IMR-90 (cell line): ENCODE results near the gene BRD4. TPM values are rescaled to one million over a fixed set of nuclear protein-coding genes. Genes with fewer than 3 reads are reported as not detected.

ENCODE experiments used
- ATAC-seq: fragments of 200-7000 bp; cut with Tn5 transposase; 2 replicates; pipeline ENCODE4 v1.9.1; 2020; ENCODE audit warnings: low read depth, mild to moderate bottlenecking, moderate library complexity
- BruUV-seq: library from RNA; stranded (reverse); fragments of 400-500 nt; replicated peaks from 2 replicates; lab custom pipeline; 2021; lab: Mats Ljungman, UMichigan
- CTCF ChIA-PET: fragments of 300-600 bp; formaldehyde crosslinking; extraction: SDS; loops from one replicate; lab custom pipeline; 2021; ENCODE audit warnings: antibody characterized with exemption; lab: Yijun Ruan, JAX
- POLR2A ChIA-PET: fragments of 300-600 bp; sonication (Branson Sonifier 250); formaldehyde crosslinking; loops from one replicate; lab custom pipeline; 2022; ENCODE audit warnings: antibody characterized with exemption; ENCODE audit not compliant: unreplicated experiment; lab: Charles Lee
- DNase-seq: peaks from one replicate; pipeline ENCODE4 v3.0.0; 2013
- H2AFZ ChIP-seq: replicated peaks from 2 replicates; pipeline ENCODE3; 2013; ENCODE audit warnings: low read length, mild to moderate bottlenecking; ENCODE audit not compliant: poor library complexity
- H2AK5ac ChIP-seq: 2 replicates; pipeline ENCODE4 v1.6.1; 2013; ENCODE audit warnings: low read depth, low read length, inconsistent platforms
- H2AK9ac ChIP-seq: replicated peaks from 2 replicates; pipeline ENCODE3; 2013; ENCODE audit warnings: mild to moderate bottlenecking, low read depth, low read length, moderate library complexity; ENCODE audit not compliant: poor library complexity
- H2BK120ac ChIP-seq: 2 replicates; pipeline ENCODE4 v1.6.1; 2013; ENCODE audit warnings: low read depth, low read length, inconsistent platforms
- H2BK15ac ChIP-seq: 3 replicates; pipeline ENCODE4 v1.6.1; 2013; ENCODE audit warnings: low read depth, low read length, inconsistent platforms
- H2BK20ac ChIP-seq: 2 replicates; pipeline ENCODE4 v1.6.1; 2013; ENCODE audit warnings: low read depth, mild to moderate bottlenecking, inconsistent platforms, low read length, moderate library complexity
- H2BK5ac ChIP-seq: 2 replicates; pipeline ENCODE4 v1.6.1; 2013; ENCODE audit warnings: mild to moderate bottlenecking, low read depth, low read length, inconsistent platforms; ENCODE audit not compliant: poor library complexity, severe bottlenecking
- H3K14ac ChIP-seq: replicated peaks from 2 replicates; pipeline ENCODE4 v1.6.1; 2013; ENCODE audit warnings: low read depth, low read length, inconsistent platforms
- H3K18ac ChIP-seq: 2 replicates; pipeline ENCODE4 v1.6.1; 2013; ENCODE audit warnings: low read depth, low read length, control low read depth
- H3K23ac ChIP-seq: 2 replicates; pipeline ENCODE4 v1.6.1; 2013; ENCODE audit warnings: low read depth, low read length, inconsistent platforms
- H3K27ac ChIP-seq: 2 replicates; pipeline ENCODE4 v1.5.1; 2013; ENCODE audit warnings: mild to moderate bottlenecking, control low read depth, low read length; ENCODE audit not compliant: insufficient read depth
- H3K27me3 ChIP-seq: 2 replicates; pipeline ENCODE4 v1.6.1; 2013; ENCODE audit warnings: low read length; ENCODE audit not compliant: control insufficient read depth, insufficient read depth
- H3K36me3 ChIP-seq: 2 replicates; pipeline ENCODE4 v1.6.1; 2013; ENCODE audit warnings: low read length, mixed read lengths; ENCODE audit not compliant: control insufficient read depth, insufficient read depth
- H3K4ac ChIP-seq: 2 replicates; pipeline ENCODE4 v1.6.1; 2013; ENCODE audit warnings: low read depth, low read length, inconsistent platforms
- H3K4me1 ChIP-seq: 2 replicates; pipeline ENCODE4 v1.6.1; 2013; ENCODE audit warnings: low read length, mixed read lengths; ENCODE audit not compliant: control insufficient read depth, insufficient read depth
- H3K4me2 ChIP-seq: 2 replicates; pipeline ENCODE4 v1.6.1; 2013; ENCODE audit warnings: low read depth, mild to moderate bottlenecking, control low read depth, low read length, moderate library complexity
- H3K4me3 ChIP-seq: 2 replicates; pipeline ENCODE4 v1.5.1; 2013; ENCODE audit warnings: low read depth, mild to moderate bottlenecking, control low read depth, low read length, moderate library complexity; ENCODE audit not compliant: insufficient read depth
- H3K56ac ChIP-seq: 2 replicates; pipeline ENCODE4 v1.6.1; 2013; ENCODE audit warnings: low read length, inconsistent platforms; ENCODE audit not compliant: insufficient read depth; ENCODE audit errors: extremely low read depth
- H3K79me1 ChIP-seq, 2 experiments: 2 replicates each; pipeline ENCODE4 v1.6.1; 2013; ENCODE audit warnings: low read length in 2 of 2, inconsistent platforms in 1 of 2, low read depth in 1 of 2
- H3K9ac ChIP-seq: 2 replicates; pipeline ENCODE4 v1.6.1; 2013; ENCODE audit warnings: low read depth, low read length, control low read depth
- H3K9me1 ChIP-seq: 2 replicates; pipeline ENCODE4 v1.6.1; 2013; ENCODE audit warnings: low read length, inconsistent platforms; ENCODE audit not compliant: insufficient read depth
- H3K9me3 ChIP-seq: 2 replicates; pipeline ENCODE4 v1.6.1; 2013; ENCODE audit warnings: low read length; ENCODE audit not compliant: control insufficient read depth, insufficient read depth
- H4K20me1 ChIP-seq: 2 replicates; pipeline ENCODE4 v1.6.1; 2013; ENCODE audit warnings: low read length, inconsistent platforms; ENCODE audit not compliant: insufficient read depth
- H4K5ac ChIP-seq: 2 replicates; pipeline ENCODE4 v1.6.1; 2013; ENCODE audit warnings: mild to moderate bottlenecking, low read depth, low read length, control low read depth
- H4K8ac ChIP-seq, 2 experiments: 2 replicates each; pipeline ENCODE4 v1.6.1; 2013; ENCODE audit warnings: low read depth in 2 of 2, low read length in 2 of 2, control low read depth in 1 of 2, inconsistent platforms in 1 of 2
- H4K91ac ChIP-seq: 2 replicates; pipeline ENCODE4 v1.6.1; 2013; ENCODE audit warnings: low read depth, low read length, inconsistent platforms; ENCODE audit not compliant: insufficient read depth
- BHLHE40 ChIP-seq: fragments of 150-350 bp; IDR thresholded peaks from 2 replicates; pipeline ENCODE4 v1.6.1; 2016; ENCODE audit warnings: mild to moderate bottlenecking, low read depth, low read length
- CHD1 ChIP-seq: IDR thresholded peaks from 2 replicates; pipeline ENCODE4 v1.6.1; 2012; ENCODE audit warnings: low read depth, low read length, improper control_type of control experiment
- FOS ChIP-seq: fragments of 150-350 bp; IDR thresholded peaks from 2 replicates; pipeline ENCODE4 v1.6.1; 2016; ENCODE audit warnings: low read depth, low read length
- POLR2A ChIP-seq: IDR thresholded peaks from 2 replicates; pipeline ENCODE4 v1.6.1; 2012; ENCODE audit warnings: mild to moderate bottlenecking, low read depth, low read length
- RAD21 ChIP-seq: IDR thresholded peaks from 2 replicates; pipeline ENCODE4 v1.6.1; 2012; ENCODE audit warnings: low read length, improper control_type of control experiment
- RCOR1 ChIP-seq: IDR thresholded peaks from 2 replicates; pipeline ENCODE4 v1.6.1; 2012; ENCODE audit warnings: mild to moderate bottlenecking, low read length, improper control_type of control experiment; ENCODE audit not compliant: insufficient replicate concordance
- SMC3 ChIP-seq: fragments of 150-350 bp; IDR thresholded peaks from 2 replicates; pipeline ENCODE4 v1.6.1; 2016; ENCODE audit warnings: low read depth, mild to moderate bottlenecking, antibody characterized with exemption, low read length, moderate library complexity
- WGBS, 2 experiments: methylation state at CpG; one replicate each; pipeline versions ENCODE4 v1.1.5 to v1.1.7; 2013; ENCODE audit warnings: missing lambda C conversion rate in 2 of 2; ENCODE audit not compliant: insufficient read length in 1 of 2; ENCODE audit errors: extremely low coverage in 2 of 2; 5-methylcytosine and 5-hydroxymethylcytosine counted together
- dilution Hi-C: fragments of 300-500 bp; cut with HindIII; formaldehyde crosslinking; loops from one replicate; pipeline ENCODE4 v1.14.3; 2018; ENCODE audit warnings: low sequenced_read_pairs; ENCODE audit not compliant: unreplicated experiment
- in situ Hi-C: fragments of 300-500 bp; cut with MboI; formaldehyde crosslinking; loops from 3 replicates; pipeline ENCODE4 v1.14.3; 2019; ENCODE audit warnings: low sequenced_read_pairs, inconsistent platforms, mixed read lengths
- intact Hi-C: fragments of 100-400 bp; cut with micrococcal nuclease; formaldehyde crosslinking; loops from 2 replicates; pipeline ENCODE4 v1.10.0; 2022
- polyA plus RNA-seq, 3 experiments: library from polyadenylated mRNA; depleted of rRNA; stranded (reverse); fragments of >200 nt; gene quantifications; 2 replicates each; pipeline ENCODE4 v1.2.3, GENCODE V29; 2012; ENCODE audit warnings: low replicate concordance in 1 of 3
- total RNA-seq: library from RNA; depleted of rRNA; stranded (reverse); fragments of >200 nt; gene quantifications from 2 replicates; pipeline ENCODE4 v1.2.3, GENCODE V29; 2012

BRD4 gene
- total and polyA plus RNA-seq, 2 of the 4 experiments (the other 2 are of a cell fraction) = 7.0 to 21.1 TPM

DNA sequence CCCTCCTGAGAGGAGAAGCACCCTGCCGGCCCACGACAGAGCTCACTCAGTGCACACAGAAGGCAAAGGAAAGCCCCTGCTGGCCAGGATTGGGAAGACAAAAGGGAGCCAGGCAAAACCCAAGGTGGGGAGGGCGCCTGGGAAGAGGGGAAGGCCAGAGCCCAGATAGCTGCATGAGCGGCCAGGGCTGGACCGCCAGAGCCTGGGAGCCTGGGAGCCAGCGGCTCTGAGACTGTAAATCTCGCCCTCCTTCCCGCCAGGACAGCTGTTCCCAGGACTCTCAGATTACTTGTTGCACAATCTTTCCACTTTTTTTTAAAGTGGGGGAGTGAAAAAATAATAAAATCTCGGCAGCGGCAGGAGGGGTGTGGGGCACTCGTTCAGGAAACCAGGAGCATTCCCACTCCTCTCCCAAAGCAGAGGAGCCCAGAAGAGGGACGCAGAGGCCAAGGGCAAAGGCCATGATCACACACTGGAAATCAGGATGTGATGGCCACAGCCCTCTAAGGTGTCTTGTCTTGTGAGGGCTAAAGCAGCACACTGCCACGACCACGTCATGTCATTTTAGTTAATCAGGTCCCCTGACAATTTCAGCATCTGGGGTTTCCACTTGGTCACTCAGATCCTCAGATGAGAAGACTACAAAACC, 80.5 kb downstream of the BRD4 start (continued):
- TF ChIP-seq SMC3 = peak; percentile 52
- no peak for TF ChIP-seq RCOR1

GRCh38 chr19:15251010-15251748, 81.2 kb downstream of the BRD4 start:
- peak overlapping the region; percentile 98 for H2BK5ac ChIP-seq
- peak overlapping the region; percentile 87 for H2BK120ac ChIP-seq
- H3K4ac ChIP-seq = peak overlapping the region; percentile 100
- DNase-seq (peak; percentile 85), ATAC-seq (peak; percentile 2)
- H4K20me1 ChIP-seq = peaks cover 82% of the 10 kb centered on the region
- peak overlapping the region; percentile 65 for H3K9ac ChIP-seq
- peaks cover 53% of the 10 kb centered on the region for H3K36me3 ChIP-seq
- peak overlapping the region; percentile 26; the same call in 1 of the 2 replicates for H4K5ac ChIP-seq
- H3K9me3 ChIP-seq = no peaks in the 10 kb centered on the region
- H2AK9ac ChIP-seq = peak overlapping the region; percentile 99
- peak overlapping the region; percentile 100 for H4K91ac ChIP-seq
- H3K9me1 ChIP-seq = peaks cover 37% of the 10 kb centered on the region
- H3K18ac ChIP-seq = peak overlapping the region; percentile 65
- H3K27me3 ChIP-seq = no peaks in the 10 kb centered on the region
- intact Hi-C loops = loop anchor here (1.0 to 5.0 kb wide), 4 partner anchors 54 to 144 kb away; partner anchors contain the start of genes AKAP8 and SYDE1
- peak overlapping the region; percentile 88; the same call in 1 of the 2 replicates for H2BK20ac ChIP-seq
- ChIA-PET CTCF (interaction anchor here (1.1 to 2.0 kb wide), 2 partner anchors 9 to 15 kb away, joined by 3 to 5 read pairs; no protein-coding TSS in a partner anchor), POLR2A (no interaction called here)
- peak overlapping the region; percentile 93 to 99; a peak in 2 of 4 replicates for H4K8ac ChIP-seq
- no peak overlapping the region for H3K4me3 ChIP-seq
- H3K14ac ChIP-seq = peak overlapping the region; percentile 91
- WGBS, 2 experiments = 8% methylated on average over 11 of the region's 24 CpGs; no CpG with 5 or more reads in 1 of the 2 experiments
- peak overlapping the region; percentile 99 for H2AK5ac ChIP-seq
- no peak for TF ChIP-seq SMC3
- peak; percentile 53 for TF ChIP-seq FOS
- TF ChIP-seq CHD1 = peak; percentile 56
- no peak for TF ChIP-seq RAD21
- peak; percentile 63 for TF ChIP-seq POLR2A
- TF ChIP-seq BHLHE40 = 0 out of 2 replicates have a peak, but pooled peaks have one; percentile 11
- in situ Hi-C loops = loop anchor here (10.0 kb wide), 1 partner anchor 136 kb away; no protein-coding TSS in a partner anchor
- H3K56ac ChIP-seq = peak overlapping the region; percentile 93
- H3K27ac ChIP-seq = peak overlapping the region; percentile 91
- peaks cover 28 to 92% of the 10 kb centered on the region in 2 experiments for H3K79me1 ChIP-seq
- H3K4me2 ChIP-seq = peak overlapping the region; percentile 59
- H2BK15ac ChIP-seq = peak overlapping the region; percentile 99; the same call in 2 of the 3 replicates
- H3K23ac ChIP-seq = peak overlapping the region; percentile 97
- dilution Hi-C loops = no loop called here
- peaks cover 50% of the 10 kb centered on the region for H3K4me1 ChIP-seq
- peak overlapping the region; percentile 73 for H2AFZ ChIP-seq
- BruUV-seq = no TSS peak
